MCF 10A (cell line): Measurements from ENCODE around the gene ACTL7A. TPM values are rescaled to one million over a fixed set of nuclear protein-coding genes. Genes with fewer than 3 reads are reported as not detected.
A peak's percentile ranks its signal among the peaks of the same experiment; 100 is the strongest.

ENCODE experiments used
- BruUV-seq: library from RNA; stranded (reverse); fragments of 400-500 nt; replicated peaks from 2 replicates; lab custom pipeline; 2021; lab: Mats Ljungman, UMichigan
- CTCF ChIA-PET: fragments of 300-600 bp; sonication (Branson Sonifier 250); formaldehyde crosslinking; extraction: SDS; loops from one replicate; lab custom pipeline; 2021; ENCODE audit warnings: antibody characterized with exemption, inconsistent platforms; lab: Yijun Ruan, JAX
- POLR2A ChIA-PET: fragments of 300-600, 350-650 bp; sonication (Branson Sonifier 250); formaldehyde crosslinking; extraction: SDS; loops from one replicate; lab custom pipeline; 2020; ENCODE audit warnings: antibody characterized with exemption, inconsistent platforms; lab: Yijun Ruan, JAX
- DNase-seq: peaks from one replicate; pipeline ENCODE4 v3.0.0-alpha.2; 2018; ENCODE audit not compliant: unreplicated experiment
- H3K27ac Mint-ChIP-seq: one replicate; pipeline ENCODE4 v1.8.0; 2022; ENCODE audit warnings: mild to moderate bottlenecking, low read depth, mixed read lengths; ENCODE audit not compliant: unreplicated experiment
- H3K27me3 Mint-ChIP-seq: one replicate; pipeline ENCODE4 v1.8.0; 2022; ENCODE audit warnings: mixed read lengths; ENCODE audit not compliant: insufficient read depth, unreplicated experiment
- H3K36me3 Mint-ChIP-seq: one replicate; pipeline ENCODE4 v1.8.0; 2022; ENCODE audit warnings: mild to moderate bottlenecking, moderate library complexity, mixed read lengths; ENCODE audit not compliant: insufficient read depth, unreplicated experiment
- H3K4me1 Mint-ChIP-seq: one replicate; pipeline ENCODE4 v1.8.0; 2022; ENCODE audit warnings: mixed read lengths; ENCODE audit not compliant: insufficient read depth, unreplicated experiment
- H3K4me3 Mint-ChIP-seq: one replicate; pipeline ENCODE4 v1.8.0; 2022; ENCODE audit warnings: mild to moderate bottlenecking, moderate library complexity, mixed read lengths; ENCODE audit not compliant: unreplicated experiment
- H3K9me3 Mint-ChIP-seq: one replicate; pipeline ENCODE4 v1.8.0; 2022; ENCODE audit warnings: mixed read lengths; ENCODE audit not compliant: unreplicated experiment
- intact Hi-C: fragments of 100-400 bp; cut with micrococcal nuclease; formaldehyde crosslinking; loops from 2 replicates; pipeline ENCODE4 v1.14.1; 2022
- total RNA-seq: library from RNA; stranded (reverse); gene quantifications from 2 replicates; pipeline ENCODE4 v1.2.3, GENCODE V29; 2022
- TF ChIP-seq, protein P1 (sequence below): fragments of 200-600 bp; IDR thresholded peaks from one replicate; pipeline ENCODE4 v1.8.0; 2022; ENCODE audit warnings: antibody characterized with exemption, mild to moderate bottlenecking; ENCODE audit not compliant: unreplicated experiment

The ACTL7A gene
- total RNA-seq, 1 experiment from 2014 or later: not detected

DNA sequence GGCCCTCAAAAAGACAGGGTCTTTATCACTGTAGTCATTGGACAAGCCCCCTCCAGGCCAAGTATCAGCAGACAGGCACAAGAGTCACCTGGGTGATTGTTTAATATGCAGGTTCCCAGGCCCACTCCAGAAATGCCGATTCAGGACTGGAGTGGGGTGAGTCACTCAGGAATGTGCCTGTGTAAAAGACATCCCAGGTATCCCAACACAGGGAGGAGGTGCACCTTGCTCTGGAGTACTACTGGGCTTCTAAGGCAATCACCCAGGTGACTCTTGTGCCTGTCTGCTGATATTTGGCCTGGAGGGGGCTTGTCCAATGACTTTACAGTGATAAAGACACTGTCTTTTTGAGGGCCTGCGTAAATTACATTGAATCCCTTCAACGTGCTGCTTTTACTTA lies 46.9 kb upstream of the ACTL7A start:
- peaks cover 9% of the 10 kb centered on the region for H3K4me1 Mint-ChIP-seq
- no peak overlapping the region for H3K4me3 Mint-ChIP-seq
- no peaks in the 10 kb centered on the region for H3K9me3 Mint-ChIP-seq
- H3K36me3 Mint-ChIP-seq: peaks cover 6% of the 10 kb centered on the region
- no TSS peak for BruUV-seq
- ChIA-PET POLR2A (interaction anchor here (1.3 to 2.6 kb wide), 2 partner anchors 38 to 399 kb away, joined by 4 to 9 read pairs; no protein-coding TSS in a partner anchor), CTCF (interaction anchor here (0.6 to 4.2 kb wide), 10 partner anchors 12 to 1418 kb away, joined by 3 to 26 read pairs (median 4); no protein-coding TSS in a partner anchor)
- intact Hi-C loops: loop anchor here (2.0 to 5.0 kb wide), 3 partner anchors 233 to 1350 kb away; no protein-coding TSS in a partner anchor
- DNase-seq: peak; percentile 27
- no peaks in the 10 kb centered on the region for H3K27me3 Mint-ChIP-seq
- H3K27ac Mint-ChIP-seq: no peak overlapping the region
- TF ChIP-seq, protein P1, sequence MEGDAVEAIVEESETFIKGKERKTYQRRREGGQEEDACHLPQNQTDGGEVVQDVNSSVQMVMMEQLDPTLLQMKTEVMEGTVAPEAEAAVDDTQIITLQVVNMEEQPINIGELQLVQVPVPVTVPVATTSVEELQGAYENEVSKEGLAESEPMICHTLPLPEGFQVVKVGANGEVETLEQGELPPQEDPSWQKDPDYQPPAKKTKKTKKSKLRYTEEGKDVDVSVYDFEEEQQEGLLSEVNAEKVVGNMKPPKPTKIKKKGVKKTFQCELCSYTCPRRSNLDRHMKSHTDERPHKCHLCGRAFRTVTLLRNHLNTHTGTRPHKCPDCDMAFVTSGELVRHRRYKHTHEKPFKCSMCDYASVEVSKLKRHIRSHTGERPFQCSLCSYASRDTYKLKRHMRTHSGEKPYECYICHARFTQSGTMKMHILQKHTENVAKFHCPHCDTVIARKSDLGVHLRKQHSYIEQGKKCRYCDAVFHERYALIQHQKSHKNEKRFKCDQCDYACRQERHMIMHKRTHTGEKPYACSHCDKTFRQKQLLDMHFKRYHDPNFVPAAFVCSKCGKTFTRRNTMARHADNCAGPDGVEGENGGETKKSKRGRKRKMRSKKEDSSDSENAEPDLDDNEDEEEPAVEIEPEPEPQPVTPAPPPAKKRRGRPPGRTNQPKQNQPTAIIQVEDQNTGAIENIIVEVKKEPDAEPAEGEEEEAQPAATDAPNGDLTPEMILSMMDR: no peak

DNA sequence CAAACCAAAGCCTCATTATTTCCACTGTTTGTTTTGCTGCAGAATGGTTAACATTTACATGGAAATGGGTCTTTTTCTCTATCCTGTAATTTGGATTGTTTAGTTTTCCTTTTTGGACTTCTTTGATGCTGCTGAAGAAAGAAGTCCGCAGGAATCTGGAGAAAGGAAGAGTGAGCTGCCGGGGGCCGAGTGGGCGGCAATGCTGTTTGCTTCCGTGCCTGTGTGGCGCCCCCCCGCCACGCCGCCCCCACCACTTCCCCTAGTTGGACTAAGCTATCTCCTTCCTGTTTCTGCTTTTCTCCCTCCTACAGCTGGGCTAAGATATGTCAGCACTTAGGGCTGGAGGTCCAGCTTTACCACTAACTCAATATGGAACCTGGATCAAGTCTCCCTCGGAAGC lies 46.0 kb upstream of the ACTL7A start:
- intact Hi-C loops: loop anchor here (5.0 kb wide), 1 partner anchor 234 kb away; no protein-coding TSS in a partner anchor
- BruUV-seq: no TSS peak
- ChIA-PET CTCF (interaction anchor here (0.6 to 3.8 kb wide), 4 partner anchors 39 to 249 kb away, joined by 3 to 14 read pairs (median 4); no protein-coding TSS in a partner anchor), POLR2A (no interaction called here)
- no peak for DNase-seq
- no peaks in the 10 kb centered on the region for H3K9me3 Mint-ChIP-seq
- H3K27ac Mint-ChIP-seq: no peak overlapping the region
- TF ChIP-seq, protein P1: no peak
- peaks cover 6% of the 10 kb centered on the region for H3K36me3 Mint-ChIP-seq
- no peak overlapping the region for H3K4me3 Mint-ChIP-seq
- no peaks in the 10 kb centered on the region for H3K27me3 Mint-ChIP-seq
- H3K4me1 Mint-ChIP-seq: peaks cover 9% of the 10 kb centered on the region

GRCh38 chr9:108823829-108824228 lies 38.2 kb upstream of the ACTL7A start:
- Mint-ChIP-seq H3K9me3 (peaks cover 12% of the 10 kb centered on the region), H3K27me3 (no peaks in the 10 kb centered on the region), H3K36me3 (no peaks in the 10 kb centered on the region), H3K27ac (no peak overlapping the region), H3K4me1 (no peaks in the 10 kb centered on the region), H3K4me3 (no peak overlapping the region)
- intact Hi-C loops: no loop called here
- CTCF ChIA-PET: no interaction called here
- POLR2A ChIA-PET: no interaction called here
- TF ChIP-seq, protein P1: no peak
- no TSS peak for BruUV-seq
- no peak for DNase-seq

DNA sequence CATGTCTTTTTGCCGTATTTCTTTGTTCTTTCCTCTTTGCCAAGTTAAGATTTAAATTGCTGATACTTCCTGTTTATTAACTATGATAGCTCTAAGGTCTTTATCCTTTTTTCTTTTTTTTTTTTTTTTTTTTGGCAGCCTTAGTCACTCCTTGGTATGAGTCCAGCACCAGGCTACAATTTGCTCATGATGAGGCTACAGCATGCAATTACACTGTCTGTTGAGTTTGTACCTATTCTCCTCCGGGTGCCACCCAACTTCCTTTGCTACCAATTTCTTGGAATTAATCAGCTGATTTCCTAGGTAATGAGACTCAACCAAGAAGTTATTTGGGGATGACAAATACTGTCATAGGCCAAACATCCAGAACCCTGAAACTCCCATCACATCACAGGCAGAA lies 31.8 kb upstream of the ACTL7A start:
- CTCF ChIA-PET: interaction anchor here (0.5 to 0.7 kb wide), 5 partner anchors 457 to 1693 kb away, joined by 3 to 5 read pairs (median 4); no protein-coding TSS in a partner anchor
- H3K4me1 Mint-ChIP-seq: peaks cover 15% of the 10 kb centered on the region
- no peak overlapping the region for H3K4me3 Mint-ChIP-seq
- DNase-seq: peak; percentile 44
- H3K9me3 Mint-ChIP-seq: no peaks in the 10 kb centered on the region
- BruUV-seq: no TSS peak
- TF ChIP-seq, protein P1: no peak
- H3K27ac Mint-ChIP-seq: peak overlapping the region; percentile 13
- no peaks in the 10 kb centered on the region for H3K27me3 Mint-ChIP-seq
- intact Hi-C loops: no loop called here
- POLR2A ChIA-PET: no interaction called here
- H3K36me3 Mint-ChIP-seq: no peaks in the 10 kb centered on the region
